GM12878 (cell line): ENCODE results near the gene TKFC. TPM values are rescaled to one million over a fixed set of nuclear protein-coding genes. Genes with fewer than 3 reads are reported as not detected.

ENCODE experiments used
- ATAC-seq: fragments of 200-7000 bp; cut with Tn5 transposase; 3 replicates; pipeline ENCODE4 v1.9.1; 2020; ENCODE audit warnings: mild to moderate bottlenecking, moderate library complexity
- BruUV-seq: library from RNA; stranded (reverse); fragments of 400-500 nt; replicated peaks from 2 replicates; lab custom pipeline; 2021; lab: Mats Ljungman, UMichigan
- CTCF ChIA-PET: fragments of 300-600 bp; sonication (Branson Sonifier 250); formaldehyde crosslinking; extraction: SDS; loops from one replicate; lab custom pipeline; 2021; ENCODE audit warnings: inconsistent platforms; lab: Yijun Ruan, JAX
- POLR2A ChIA-PET: fragments of 350-600 bp; formaldehyde crosslinking; extraction: SDS; loops from one replicate; lab custom pipeline; 2021; ENCODE audit warnings: inconsistent platforms; lab: Charles Lee
- RAD21 ChIA-PET: fragments of 300-600 bp; sonication (Branson Sonifier 250); formaldehyde crosslinking; loops from one replicate; lab custom pipeline; 2023; ENCODE audit warnings: antibody characterized with exemption; ENCODE audit not compliant: unreplicated experiment; lab: Charles Lee
- SMC1A ChIA-PET: fragments of 300-600 bp; sonication (Branson Sonifier 250); formaldehyde crosslinking; loops from one replicate; lab custom pipeline; 2023; ENCODE audit not compliant: unreplicated experiment, uncharacterized antibody; lab: Charles Lee
- DNase-seq: peaks from one replicate; pipeline ENCODE4 v3.0.0-alpha.2; 2011; ENCODE audit warnings: low read depth, low spot score
- FAIRE-seq: peaks from 3 replicates; lab custom pipeline; 2011; peaks lifted over from hg19 to GRCh38; lab: Jason Lieb, UNC
- H2AFZ ChIP-seq: 2 replicates; pipeline ENCODE4 v1.6.0; 2011; ENCODE audit warnings: low read depth, low read length, control low read depth; ENCODE audit not compliant: control insufficient read depth
- H3K27ac ChIP-seq: 2 replicates; pipeline ENCODE4 v1.5.1; 2011; ENCODE audit warnings: control low read depth; ENCODE audit not compliant: control insufficient read depth, insufficient read depth
- H3K27me3 ChIP-seq, 2 experiments: replicated peaks in 1 of 2; 2 replicates each; pipeline versions ENCODE4 v1.6.0 to v1.6.1; 2011; ENCODE audit warnings: low read length in 1 of 2; ENCODE audit not compliant: control insufficient read depth in 2 of 2, insufficient read depth in 2 of 2
- H3K36me3 ChIP-seq, 2 experiments: 2 replicates each; pipeline ENCODE4 v1.5.1; 2011; ENCODE audit warnings: low read length in 1 of 2; ENCODE audit not compliant: control insufficient read depth in 2 of 2, insufficient read depth in 2 of 2
- H3K4me1 ChIP-seq: 2 replicates; pipeline ENCODE4 v1.6.1; 2011; ENCODE audit warnings: mild to moderate bottlenecking, low read length, moderate library complexity, mixed read lengths; ENCODE audit not compliant: control insufficient read depth, insufficient read depth
- H3K4me2 ChIP-seq: 2 replicates; pipeline ENCODE4 v1.6.0; 2011; ENCODE audit warnings: control low read depth; ENCODE audit not compliant: control insufficient read depth, insufficient read depth
- H3K4me3 ChIP-seq: fragments of 200-600 bp; sonication (generic); 2 replicates; pipeline ENCODE4 v1.5.1; 2016
- H3K79me2 ChIP-seq: 2 replicates; pipeline ENCODE4 v1.6.0; 2011; ENCODE audit warnings: low read length; ENCODE audit not compliant: control insufficient read depth, insufficient read depth
- H3K9ac ChIP-seq: 2 replicates; pipeline ENCODE4 v1.8.0; 2011; ENCODE audit warnings: low read length, control low read depth, mixed read lengths; ENCODE audit not compliant: control insufficient read depth, insufficient read depth
- H3K9me3 ChIP-seq: replicated peaks from 3 replicates; pipeline ENCODE4 v1.5.1; 2011; ENCODE audit warnings: mild to moderate bottlenecking, low read length; ENCODE audit not compliant: control insufficient read depth, insufficient read depth
- H4K20me1 ChIP-seq: 2 replicates; pipeline ENCODE4 v1.6.0; 2011; ENCODE audit not compliant: control insufficient read depth, insufficient read depth
- BHLHE40 ChIP-seq, 2 experiments: fragments of 450-650 bp in 1 of 2; IDR thresholded peaks; 2 replicates each; pipeline ENCODE4 v1.6.1; 2011 to 2017; ENCODE audit warnings: low read depth in 2 of 2, borderline replicate concordance in 1 of 2, improper control_type of control experiment in 1 of 2, low read length in 1 of 2, mild to moderate bottlenecking in 1 of 2
- EGR1 ChIP-seq, 2 experiments: IDR thresholded peaks; 1 replicate in 1 of 2; 2 replicates in 1 of 2; pipeline ENCODE4 v1.6.1; 2011 to 2012; ENCODE audit warnings: low read depth in 2 of 2, low read length in 2 of 2, borderline replicate concordance in 1 of 2, mild to moderate bottlenecking in 1 of 2, moderate library complexity in 1 of 2
- JUND ChIP-seq: IDR thresholded peaks from 2 replicates; pipeline ENCODE4 v1.6.1; 2012; ENCODE audit warnings: low read depth, mild to moderate bottlenecking, low read length, improper control_type of control experiment, moderate library complexity
- MTA3 ChIP-seq: IDR thresholded peaks from 2 replicates; pipeline ENCODE4 v1.6.1; 2012; ENCODE audit warnings: low read length, inconsistent platforms, borderline replicate concordance
- PML ChIP-seq: IDR thresholded peaks from 2 replicates; pipeline ENCODE4 v1.6.1; 2012; ENCODE audit warnings: low read length, inconsistent platforms
- ZNF274 ChIP-seq: IDR thresholded peaks from one replicate; pipeline ENCODE4 v1.8.0; 2011; ENCODE audit not compliant: insufficient read length, insufficient read depth
- WGBS: methylation state at CpG from one replicate; pipeline ENCODE4 v1.1.6; 2016; ENCODE audit warnings: low lambda C conversion rate; ENCODE audit not compliant: insufficient replicate concordance, insufficient coverage; ENCODE audit errors: missing lambda C conversion rate; 5-methylcytosine and 5-hydroxymethylcytosine counted together
- in situ Hi-C: fragments of 300-500 bp; cut with MboI; formaldehyde crosslinking; loops from 9 replicates; pipeline ENCODE4 v1.14.3; 2018; ENCODE audit warnings: mixed read lengths
- intact Hi-C: fragments of 100-400 bp; cut with micrococcal nuclease; formaldehyde crosslinking; loops from one replicate; pipeline ENCODE4 v1.14.2; 2022; ENCODE audit not compliant: unreplicated experiment
- polyA plus RNA-seq, 11 experiments: library from polyadenylated mRNA; depleted of rRNA in 4 of 11; unstranded in 6 of 11; stranded (reverse) in 5 of 11; fragments of >200 nt; fragmentation: Nextera tagmentation in 4 of 11; fragmentation: Illumina TruSeq in 1 of 11; extraction: Ambion mirVana in 4 of 11; extraction: Trizol in 1 of 11; gene quantifications; 1 replicate in 1 of 11; 2 replicates in 10 of 11; pipeline versions ENCODE4 v1.2.1 to v1.2.3, GENCODE V29; 2011 to 2016; ENCODE audit warnings: inconsistent platforms in 2 of 11, missing spikeins in 2 of 11, low read depth in 1 of 11
- total RNA-seq, 4 experiments: library from RNA; depleted of rRNA in 3 of 4; stranded (reverse); fragments of >200 nt in 3 of 4; fragmentation: Illumina TruSeq in 1 of 4; extraction: Trizol in 1 of 4; gene quantifications; 2 replicates each; pipeline versions ENCODE4 v1.2.1 to v1.2.3, GENCODE V29; 2013 to 2021
- TF ChIP-seq, protein P1 (sequence below): fragments of 450-650 bp; IDR thresholded peaks from 2 replicates; pipeline ENCODE4 v1.6.1; 2017; ENCODE audit warnings: mild to moderate bottlenecking

TKFC gene
- total and polyA plus RNA-seq, 10 of the 15 experiments (the other 5 are each of a cell fraction or from before 2014, with no cell fraction given), result 2.4 to 113 (median 59.0) TPM

DNA sequence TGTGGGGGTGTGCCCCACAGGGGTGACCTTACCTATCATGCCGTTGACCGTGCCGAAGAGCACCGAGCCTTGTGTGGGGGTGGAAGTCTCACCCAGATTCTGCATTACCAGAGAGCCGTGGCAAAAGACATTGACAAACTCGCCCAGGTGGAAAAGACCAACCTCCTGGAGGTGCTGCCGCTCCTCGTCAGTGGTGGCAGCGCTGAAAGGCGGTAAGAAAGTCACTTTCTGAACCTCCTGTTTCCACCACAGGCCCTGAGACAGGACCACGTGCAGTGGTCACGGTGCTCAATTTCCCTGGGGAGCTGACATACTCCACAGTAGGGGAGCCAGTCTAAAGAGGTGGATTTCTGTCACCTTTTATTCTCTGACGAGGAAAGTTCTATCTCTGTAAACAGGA is 30.5 kb upstream of the TKFC start:
- BruUV-seq, result no TSS peak
- intact Hi-C loops, result no loop called here
- CTCF ChIA-PET, result no interaction called here
- Histone ChIP-seq H4K20me1 (no peaks in the 10 kb centered on the region), H3K4me3 (no peak overlapping the region), H3K9me3 (no peaks in the 10 kb centered on the region), H3K36me3 (peaks cover 27 to 60% of the 10 kb centered on the region in 2 experiments), H3K79me2 (no peaks in the 10 kb centered on the region), H3K27me3 (no peaks in the 10 kb centered on the region), H3K4me2 (no peak overlapping the region), H3K4me1 (peaks cover 14% of the 10 kb centered on the region), H2AFZ (no peak overlapping the region), H3K27ac (no peak overlapping the region), H3K9ac (no peak overlapping the region)
- FAIRE-seq (no peak), DNase-seq (no peak), ATAC-seq (no peak)
- RAD21 ChIA-PET, result no interaction called here
- TF ChIP-seq JUND (no peak), PML (no peak), EGR1 (IDR thresholded peaks at IDR 0.05; ENCODE audit: borderline replicate concordance in 1 of 2, low read depth in 2 of 2, low read length in 2 of 2) (no peak), MTA3 (no peak), ZNF274 (no peak), BHLHE40 (IDR thresholded peaks at IDR 0.05; ENCODE audit: borderline replicate concordance in 1 of 2, low read depth in 2 of 2, low read length in 1 of 2) (peak in 1 of 2 experiments; percentile 27; a peak in 1 of 4 replicates)
- TF ChIP-seq, protein P1, sequence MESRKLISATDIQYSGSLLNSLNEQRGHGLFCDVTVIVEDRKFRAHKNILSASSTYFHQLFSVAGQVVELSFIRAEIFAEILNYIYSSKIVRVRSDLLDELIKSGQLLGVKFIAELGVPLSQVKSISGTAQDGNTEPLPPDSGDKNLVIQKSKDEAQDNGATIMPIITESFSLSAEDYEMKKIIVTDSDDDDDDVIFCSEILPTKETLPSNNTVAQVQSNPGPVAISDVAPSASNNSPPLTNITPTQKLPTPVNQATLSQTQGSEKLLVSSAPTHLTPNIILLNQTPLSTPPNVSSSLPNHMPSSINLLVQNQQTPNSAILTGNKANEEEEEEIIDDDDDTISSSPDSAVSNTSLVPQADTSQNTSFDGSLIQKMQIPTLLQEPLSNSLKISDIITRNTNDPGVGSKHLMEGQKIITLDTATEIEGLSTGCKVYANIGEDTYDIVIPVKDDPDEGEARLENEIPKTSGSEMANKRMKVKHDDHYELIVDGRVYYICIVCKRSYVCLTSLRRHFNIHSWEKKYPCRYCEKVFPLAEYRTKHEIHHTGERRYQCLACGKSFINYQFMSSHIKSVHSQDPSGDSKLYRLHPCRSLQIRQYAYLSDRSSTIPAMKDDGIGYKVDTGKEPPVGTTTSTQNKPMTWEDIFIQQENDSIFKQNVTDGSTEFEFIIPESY, result peak; percentile 87; the same call in 1 of the 2 replicates
- POLR2A ChIA-PET, result no interaction called here
- in situ Hi-C loops, result no loop called here
- SMC1A ChIA-PET, result no interaction called here
- WGBS, result 75% methylated on average over 13 of the region's 13 CpGs
